ENCODE measurements around the gene AGPAT3. TPM values are rescaled to one million over a fixed set of nuclear protein-coding genes. Genes with fewer than 3 reads are reported as not detected.

AGPAT3 gene
- total and polyA plus RNA-seq, 10 of the 15 experiments (the other 5 are each of a cell fraction or from before 2014, with no cell fraction given) = 1.2 to 110 (median 30.8) TPM

GRCh38 chr21:43956019-43956669, 91.1 kb downstream of the AGPAT3 start:
- intact Hi-C loops (cut with micrococcal nuclease; ENCODE audit: unreplicated experiment) (no loop called here), in situ Hi-C loops (cut with MboI) (no loop called here)
- ChIA-PET SMC1A (ENCODE audit: uncharacterized antibody, unreplicated experiment) (no interaction called here), CTCF (no interaction called here), POLR2A (no interaction called here), RAD21 (ENCODE audit: unreplicated experiment) (interaction anchor here (1.0 kb wide), 1 partner anchor 38 kb away, joined by 3 read pairs; no protein-coding TSS in a partner anchor)
- ATAC-seq (peak; percentile 14; the same call in 1 of the 3 replicates), FAIRE-seq (no peak), DNase-seq (ENCODE audit: low read depth, low spot score) (no peak)
- Histone ChIP-seq H2AFZ (ENCODE audit: control insufficient read depth, low read depth, low read length) (no peak overlapping the region), H3K9ac (ENCODE audit: control insufficient read depth, insufficient read depth, low read length) (no peak overlapping the region), H4K20me1 (ENCODE audit: control insufficient read depth, insufficient read depth) (no peaks in the 10 kb centered on the region), H3K27me3 (replicated peaks in 1 of 2; ENCODE audit: control insufficient read depth in 2 of 2, insufficient read depth in 2 of 2, low read length in 1 of 2) (no peaks in the 10 kb centered on the region), H3K9me3 (replicated peaks; ENCODE audit: control insufficient read depth, insufficient read depth, low read length) (no peaks in the 10 kb centered on the region; the same call in 2 of the 3 replicates), H3K4me2 (ENCODE audit: control insufficient read depth, insufficient read depth) (no peak overlapping the region), H3K4me3 (no peak overlapping the region), H3K36me3 (ENCODE audit: control insufficient read depth in 2 of 2, insufficient read depth in 2 of 2, low read length in 1 of 2) (peaks cover 7 to 22% of the 10 kb centered on the region in 2 experiments; a peak in 3 of 4 replicates), H3K27ac (ENCODE audit: control insufficient read depth, insufficient read depth) (peak overlapping the region; percentile 30; the same call in 1 of the 2 replicates), H3K4me1 (ENCODE audit: control insufficient read depth, insufficient read depth, low read length) (peaks cover 32% of the 10 kb centered on the region), H3K79me2 (ENCODE audit: control insufficient read depth, insufficient read depth, low read length) (peaks cover 12% of the 10 kb centered on the region)
- TF ChIP-seq BCL11A (IDR thresholded peaks at IDR 0.05; ENCODE audit: low read depth, low read length) (no peak), SREBF2 (IDR thresholded peaks at IDR 0.05; ENCODE audit: low read length) (no peak), BHLHE40 (IDR thresholded peaks at IDR 0.05; ENCODE audit: borderline replicate concordance in 1 of 2, low read depth in 2 of 2, low read length in 1 of 2) (no peak), ETV6 (conservative IDR thresholded peaks at IDR 0.05 in 1 of 2, IDR thresholded peaks at IDR 0.05 in 1 of 2; ENCODE audit: borderline replicate concordance in 1 of 2, low read depth in 1 of 2) (no peak), CEBPB (IDR thresholded peaks at IDR 0.05; ENCODE audit: borderline replicate concordance in 1 of 2, low read depth in 2 of 2, low read length in 2 of 2) (no peak), HCFC1 (IDR thresholded peaks at IDR 0.05; ENCODE audit: low read length) (no peak), BACH1 (IDR thresholded peaks at IDR 0.05; ENCODE audit: borderline replicate concordance) (no peak), CHD4 (IDR thresholded peaks at IDR 0.05) (no peak), ZNF274 (IDR thresholded peaks at IDR 0.05; ENCODE audit: insufficient read depth, insufficient read length) (no peak), RB1 (IDR thresholded peaks at IDR 0.05; ENCODE audit: borderline replicate concordance) (no peak), HDAC2 (IDR thresholded peaks at IDR 0.05) (no peak)
- WGBS (ENCODE audit: insufficient coverage, insufficient replicate concordance, low lambda C conversion rate, missing lambda C conversion rate) = 96% methylated on average over 11 of the region's 11 CpGs
- no TSS peak for BruUV-seq (replicated peaks)
